DOHH2 (cell line): Measurements from ENCODE around the gene FGF3.

Experiments
- H3F3A ChIP-seq: fragments of 200-600 bp; sonication (generic), shearing (Covaris generic); 2 replicates; pipeline ENCODE4 v1.6.0; 2016; ENCODE audit warnings: antibody characterized with exemption, mild to moderate bottlenecking; ENCODE audit not compliant: control insufficient read depth, insufficient read depth
- H3K27ac ChIP-seq: fragments of 200-600 bp; sonication (generic); 2 replicates; pipeline ENCODE4 v1.5.1; 2014; ENCODE audit warnings: low read depth, mild to moderate bottlenecking, low read length, moderate library complexity
- H3K27me3 ChIP-seq: fragments of 200-600 bp; sonication (generic); 2 replicates; pipeline ENCODE4 v1.6.1; 2014; ENCODE audit warnings: mild to moderate bottlenecking, low read length, mixed read lengths; ENCODE audit not compliant: control insufficient read depth
- H3K36me3 ChIP-seq: fragments of 200-600 bp; sonication (generic); 2 replicates; pipeline ENCODE4 v1.6.1; 2014; ENCODE audit warnings: mild to moderate bottlenecking, low read length, moderate library complexity, mixed read lengths; ENCODE audit not compliant: control insufficient read depth
- H3K4me1 ChIP-seq: fragments of 200-600 bp; sonication (generic); 2 replicates; pipeline ENCODE4 v1.6.1; 2014; ENCODE audit warnings: mild to moderate bottlenecking, low read length, mixed read lengths; ENCODE audit not compliant: control insufficient read depth
- H3K4me2 ChIP-seq: fragments of 200-600 bp; sonication (generic); 2 replicates; pipeline ENCODE4 v1.6.0; 2014; ENCODE audit warnings: mild to moderate bottlenecking, low read length, moderate library complexity
- H3K4me3 ChIP-seq: fragments of 200-600 bp; sonication (generic); 2 replicates; pipeline ENCODE4 v1.5.1; 2014; ENCODE audit warnings: mild to moderate bottlenecking, low read length, mixed read lengths
- H3K79me2 ChIP-seq: fragments of 200-600 bp; sonication (generic); 2 replicates; pipeline ENCODE4 v1.6.1; 2014; ENCODE audit warnings: mild to moderate bottlenecking, low read length, mixed read lengths; ENCODE audit not compliant: control insufficient read depth
- H3K9me2 ChIP-seq: fragments of 200-600 bp; sonication (generic); replicated peaks from 2 replicates; pipeline ENCODE4 v1.6.1; 2014; ENCODE audit warnings: mild to moderate bottlenecking, low read length, mixed read lengths; ENCODE audit not compliant: control insufficient read depth
- H3K9me3 ChIP-seq: fragments of 200-600 bp; sonication (generic); 2 replicates; pipeline ENCODE4 v1.6.1; 2014; ENCODE audit warnings: antibody characterized with exemption, low read length, mixed read lengths; ENCODE audit not compliant: control insufficient read depth, insufficient read depth
- H4K20me1 ChIP-seq: fragments of 200-600 bp; sonication (generic); 2 replicates; pipeline ENCODE4 v1.6.0; 2014; ENCODE audit warnings: low read depth, mild to moderate bottlenecking, antibody characterized with exemption, low read length, moderate library complexity; ENCODE audit not compliant: control insufficient read depth, insufficient read depth
- CTCF ChIP-seq: fragments of 200-600 bp; sonication (generic); IDR thresholded peaks from one replicate; pipeline ENCODE4 v1.5.1; 2014; ENCODE audit warnings: antibody characterized with exemption, mild to moderate bottlenecking, low read depth, low read length; ENCODE audit not compliant: poor library complexity, severe bottlenecking
- EZH2phosphoT487 ChIP-seq: fragments of 200-600 bp; sonication (generic); IDR thresholded peaks from 2 replicates; pipeline ENCODE4 v1.6.1; 2017; ENCODE audit warnings: borderline replicate concordance, mild to moderate bottlenecking, antibody characterized with exemption, low read length, moderate library complexity, mixed read lengths

FGF3 gene

GRCh38 chr11:69843529-69843921 lies 24.3 kb upstream of the FGF3 start:
- Histone ChIP-seq H3F3A (no peaks in the 10 kb centered on the region), H3K27ac (no peak overlapping the region), H3K79me2 (no peaks in the 10 kb centered on the region), H3K4me1 (no peaks in the 10 kb centered on the region), H4K20me1 (no peaks in the 10 kb centered on the region), H3K9me3 (peaks cover 5% of the 10 kb centered on the region; the same call in 1 of the 2 replicates), H3K4me3 (no peak overlapping the region), H3K4me2 (no peak overlapping the region), H3K36me3 (no peaks in the 10 kb centered on the region), H3K27me3 (peaks cover 10% of the 10 kb centered on the region; the same call in 1 of the 2 replicates), H3K9me2 (no peaks in the 10 kb centered on the region)
- no peak for TF ChIP-seq EZH2phosphoT487
- TF ChIP-seq CTCF: no peak

DNA sequence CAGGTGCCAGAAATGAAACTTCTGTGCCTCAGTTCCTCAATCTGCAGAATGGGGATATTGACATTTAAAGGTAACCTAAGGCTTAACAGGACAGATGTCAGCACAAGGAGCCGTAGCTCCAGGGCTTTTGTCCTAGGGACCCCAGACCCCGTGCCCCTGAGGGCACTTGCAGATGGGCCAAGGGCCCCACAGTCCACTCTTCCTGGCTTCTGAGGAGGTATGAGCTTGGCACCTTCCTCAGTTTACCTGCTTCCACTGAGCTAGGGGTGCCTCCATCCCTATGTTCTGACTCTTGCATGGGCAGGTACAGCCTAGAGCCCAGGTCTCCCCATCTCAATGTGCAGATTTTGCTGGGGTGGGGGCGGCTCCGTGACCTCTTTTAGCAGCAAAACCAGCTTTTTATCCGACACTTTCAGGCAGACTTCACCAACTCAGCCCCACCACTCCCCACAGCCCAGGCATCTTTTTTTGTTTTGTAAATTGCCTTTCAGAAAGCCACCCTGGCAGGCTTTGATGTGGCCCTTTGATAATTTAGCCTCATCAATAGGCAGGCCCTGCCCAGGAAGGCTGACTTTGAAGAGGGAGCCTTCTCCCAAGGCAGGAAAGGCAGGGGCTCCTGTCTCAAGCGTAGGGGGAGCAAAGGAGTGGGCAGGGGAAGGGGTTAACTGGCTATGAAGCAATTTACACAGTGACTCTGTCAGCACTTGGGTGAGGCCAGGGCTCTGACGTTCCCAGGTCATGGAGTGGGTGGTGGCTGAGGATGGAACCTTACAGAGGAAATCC lies 23.7 kb upstream of the FGF3 start:
- no peaks in the 10 kb centered on the region for H3K9me2 ChIP-seq
- H3K27ac ChIP-seq: no peak overlapping the region
- no peaks in the 10 kb centered on the region for H4K20me1 ChIP-seq
- no peaks in the 10 kb centered on the region for H3K4me1 ChIP-seq
- peaks cover 9% of the 10 kb centered on the region; the same call in 1 of the 2 replicates for H3K27me3 ChIP-seq
- no peaks in the 10 kb centered on the region for H3K79me2 ChIP-seq
- H3K36me3 ChIP-seq: no peaks in the 10 kb centered on the region
- no peak overlapping the region for H3K4me2 ChIP-seq
- peaks cover 5% of the 10 kb centered on the region; the same call in 1 of the 2 replicates for H3K9me3 ChIP-seq
- TF ChIP-seq CTCF (no peak), EZH2phosphoT487 (no peak)
- no peaks in the 10 kb centered on the region for H3F3A ChIP-seq
- H3K4me3 ChIP-seq: no peak overlapping the region

DNA sequence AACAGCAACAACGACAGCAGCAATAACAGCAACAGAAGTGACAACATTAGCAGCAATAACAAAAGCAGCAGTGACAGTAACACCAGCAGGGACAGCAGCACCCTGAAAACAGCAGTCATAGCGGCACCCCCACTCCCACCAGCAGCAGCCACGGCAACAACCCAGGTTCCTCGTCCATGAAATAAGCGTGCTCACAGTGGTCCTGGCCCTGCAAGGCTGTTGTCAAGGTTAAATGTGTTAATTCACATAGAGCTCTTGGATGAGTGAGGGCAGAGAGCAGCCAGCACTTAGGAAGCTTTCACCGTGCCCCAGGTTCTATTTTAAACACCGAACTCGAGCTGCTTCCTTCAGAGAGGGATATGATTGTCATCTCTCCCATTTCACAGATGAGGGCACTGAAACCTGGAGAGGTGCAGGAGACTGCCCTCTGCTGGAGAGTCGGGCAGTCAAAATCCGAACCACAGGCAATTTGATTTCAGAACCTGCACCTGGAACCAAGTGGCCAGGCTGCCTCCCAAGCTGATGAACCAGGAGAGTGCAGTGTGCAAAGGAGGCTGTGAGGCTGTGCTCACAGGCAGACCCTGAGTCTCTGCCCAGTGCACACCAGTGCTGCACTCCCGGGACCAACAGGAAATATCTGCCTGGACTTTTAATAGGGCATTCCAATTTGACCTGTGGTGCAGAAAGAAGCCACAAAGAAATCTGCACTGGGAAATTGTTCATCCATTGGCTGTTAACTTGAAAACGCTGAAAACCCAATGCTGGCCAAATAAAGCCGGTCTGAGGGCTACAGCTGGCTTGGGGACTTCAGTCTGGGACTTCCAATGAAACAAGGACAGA lies 22.9 kb upstream of the FGF3 start:
- H4K20me1 ChIP-seq: no peaks in the 10 kb centered on the region
- H3K9me2 ChIP-seq: no peaks in the 10 kb centered on the region
- H3K27me3 ChIP-seq: peaks cover 7% of the 10 kb centered on the region; the same call in 1 of the 2 replicates
- H3K4me2 ChIP-seq: no peak overlapping the region
- H3K4me1 ChIP-seq: no peaks in the 10 kb centered on the region
- H3K4me3 ChIP-seq: no peak overlapping the region
- no peaks in the 10 kb centered on the region for H3F3A ChIP-seq
- no peaks in the 10 kb centered on the region for H3K79me2 ChIP-seq
- peaks cover 5% of the 10 kb centered on the region; the same call in 1 of the 2 replicates for H3K9me3 ChIP-seq
- no peaks in the 10 kb centered on the region for H3K36me3 ChIP-seq
- TF ChIP-seq CTCF: peak; percentile 66
- TF ChIP-seq EZH2phosphoT487: no peak
- no peak overlapping the region for H3K27ac ChIP-seq
